NCI-H1694 treated with DMSO at 0.1 percent for 48 hours (cell line): ENCODE measurements around the gene PWWP2A.
A peak's percentile ranks its signal among the peaks of the same experiment; 100 is the strongest.
"Not testable (repeated sequence)": the region's sequence is repeated elsewhere in the genome, so short reads cannot be mapped to it uniquely, and the experiment has no call there.

Source experiments
- DNase-seq: peaks from one replicate; lab custom pipeline; 2025; lab: John Stamatoyannopoulos, UW

Gene PWWP2A, protein sequence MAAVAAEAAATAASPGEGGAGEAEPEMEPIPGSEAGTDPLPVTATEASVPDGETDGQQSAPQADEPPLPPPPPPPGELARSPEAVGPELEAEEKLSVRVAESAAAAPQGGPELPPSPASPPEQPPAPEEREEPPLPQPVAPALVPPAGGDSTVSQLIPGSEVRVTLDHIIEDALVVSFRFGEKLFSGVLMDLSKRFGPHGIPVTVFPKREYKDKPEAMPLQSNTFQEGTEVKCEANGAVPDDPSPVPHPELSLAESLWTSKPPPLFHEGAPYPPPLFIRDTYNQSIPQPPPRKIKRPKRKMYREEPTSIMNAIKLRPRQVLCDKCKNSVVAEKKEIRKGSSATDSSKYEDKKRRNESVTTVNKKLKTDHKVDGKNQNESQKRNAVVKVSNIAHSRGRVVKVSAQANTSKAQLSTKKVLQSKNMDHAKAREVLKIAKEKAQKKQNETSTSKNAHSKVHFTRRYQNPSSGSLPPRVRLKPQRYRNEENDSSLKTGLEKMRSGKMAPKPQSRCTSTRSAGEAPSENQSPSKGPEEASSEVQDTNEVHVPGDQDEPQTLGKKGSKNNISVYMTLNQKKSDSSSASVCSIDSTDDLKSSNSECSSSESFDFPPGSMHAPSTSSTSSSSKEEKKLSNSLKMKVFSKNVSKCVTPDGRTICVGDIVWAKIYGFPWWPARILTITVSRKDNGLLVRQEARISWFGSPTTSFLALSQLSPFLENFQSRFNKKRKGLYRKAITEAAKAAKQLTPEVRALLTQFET

DNA sequence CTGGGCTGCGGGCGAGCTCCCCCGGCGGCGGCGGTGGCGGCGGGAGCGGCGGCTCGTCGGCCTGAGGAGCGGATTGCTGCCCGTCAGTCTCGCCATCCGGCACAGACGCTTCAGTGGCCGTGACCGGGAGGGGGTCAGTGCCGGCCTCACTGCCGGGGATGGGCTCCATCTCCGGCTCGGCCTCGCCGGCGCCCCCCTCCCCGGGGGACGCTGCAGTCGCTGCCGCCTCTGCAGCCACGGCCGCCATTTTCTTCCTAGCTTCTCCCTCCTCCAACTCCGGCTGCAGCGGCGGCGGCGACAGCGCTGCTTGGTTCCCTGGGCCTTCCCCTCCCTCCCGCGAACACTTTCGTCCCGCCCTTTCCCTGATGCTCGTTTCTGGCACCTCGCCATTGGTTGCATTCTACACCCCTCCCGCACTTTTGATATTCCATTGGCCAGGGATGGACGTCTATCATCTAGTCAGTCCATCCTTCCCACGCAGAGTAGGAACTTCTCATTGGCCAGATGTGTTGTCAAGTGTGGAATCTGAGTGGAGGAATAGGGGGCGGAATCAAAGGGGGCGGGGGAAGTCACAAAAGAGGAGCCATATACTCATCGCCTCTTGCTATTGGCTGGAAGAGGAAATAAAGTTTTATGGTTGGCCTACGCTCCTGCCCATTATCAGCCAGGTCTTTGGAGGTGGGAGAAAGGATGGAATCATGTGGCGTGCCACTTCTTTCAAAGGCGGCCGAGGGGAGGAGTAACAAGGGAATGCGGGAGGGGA lies at the start of gene PWWP2A:
PWWP2A (minus strand) TSS at position 309 of the 763 bp plus-strand sequence; CDS start at position 247, 62 bp downstream.
- DNase-seq: peak; percentile 98

DNA sequence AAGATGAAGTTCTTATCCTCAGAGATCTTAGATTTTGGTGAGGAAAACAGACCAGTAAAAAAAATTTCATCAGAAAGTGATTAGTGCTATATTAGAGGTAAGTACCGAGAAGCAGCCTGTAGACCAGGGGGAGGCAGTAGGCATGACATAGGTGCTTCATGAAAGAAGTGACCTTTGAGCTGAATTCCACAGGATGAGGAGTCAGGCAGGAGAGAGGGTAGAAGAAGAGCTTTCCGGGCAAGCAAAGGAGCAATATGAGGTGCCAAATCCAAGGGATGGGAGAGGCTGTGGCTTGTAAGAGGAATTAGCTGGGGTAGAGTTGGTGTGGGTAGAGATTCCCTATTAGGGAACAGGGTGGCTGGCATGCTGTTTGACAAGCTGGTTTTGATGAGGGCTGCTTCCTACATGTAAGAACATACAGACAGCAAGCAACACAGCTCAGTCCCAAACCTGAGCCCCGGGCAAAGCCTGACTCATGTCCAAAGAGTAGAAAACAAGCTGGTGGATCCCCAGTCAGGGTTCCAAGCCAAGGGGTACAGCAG lies 48.4 kb upstream of the PWWP2A start:
- DNase-seq: no peak

DNA sequence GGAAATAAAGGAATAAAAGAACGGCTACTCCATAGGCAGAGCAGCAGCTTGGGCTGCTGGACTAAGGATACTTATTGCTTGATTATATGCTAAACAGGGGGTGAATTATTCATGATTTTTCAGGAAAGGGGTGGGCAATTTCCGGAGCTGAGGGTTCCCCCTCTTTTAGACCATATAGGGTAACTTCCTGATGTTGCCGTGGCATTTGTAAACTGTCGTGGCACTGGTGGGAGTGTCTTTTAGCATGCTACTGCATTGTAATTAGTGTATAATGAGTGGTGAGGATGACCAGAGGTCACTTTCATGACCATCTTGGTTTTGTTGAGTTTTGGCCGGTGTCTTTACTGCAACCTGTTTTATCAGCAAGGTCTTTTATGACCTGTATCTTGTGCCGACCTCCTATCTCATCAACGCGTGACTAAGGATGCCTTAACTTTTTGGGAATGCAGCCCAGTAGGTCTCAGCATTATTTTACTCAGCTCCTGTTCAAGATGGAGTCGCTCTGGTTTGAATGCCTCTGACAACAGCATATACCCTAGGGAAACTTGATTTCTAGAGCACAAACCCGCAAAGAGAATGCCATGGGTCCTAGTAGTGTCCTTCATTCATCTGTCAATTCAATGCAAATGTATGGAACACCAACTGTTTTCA lies 47.8 kb upstream of the PWWP2A start:
- no peak for DNase-seq

DNA sequence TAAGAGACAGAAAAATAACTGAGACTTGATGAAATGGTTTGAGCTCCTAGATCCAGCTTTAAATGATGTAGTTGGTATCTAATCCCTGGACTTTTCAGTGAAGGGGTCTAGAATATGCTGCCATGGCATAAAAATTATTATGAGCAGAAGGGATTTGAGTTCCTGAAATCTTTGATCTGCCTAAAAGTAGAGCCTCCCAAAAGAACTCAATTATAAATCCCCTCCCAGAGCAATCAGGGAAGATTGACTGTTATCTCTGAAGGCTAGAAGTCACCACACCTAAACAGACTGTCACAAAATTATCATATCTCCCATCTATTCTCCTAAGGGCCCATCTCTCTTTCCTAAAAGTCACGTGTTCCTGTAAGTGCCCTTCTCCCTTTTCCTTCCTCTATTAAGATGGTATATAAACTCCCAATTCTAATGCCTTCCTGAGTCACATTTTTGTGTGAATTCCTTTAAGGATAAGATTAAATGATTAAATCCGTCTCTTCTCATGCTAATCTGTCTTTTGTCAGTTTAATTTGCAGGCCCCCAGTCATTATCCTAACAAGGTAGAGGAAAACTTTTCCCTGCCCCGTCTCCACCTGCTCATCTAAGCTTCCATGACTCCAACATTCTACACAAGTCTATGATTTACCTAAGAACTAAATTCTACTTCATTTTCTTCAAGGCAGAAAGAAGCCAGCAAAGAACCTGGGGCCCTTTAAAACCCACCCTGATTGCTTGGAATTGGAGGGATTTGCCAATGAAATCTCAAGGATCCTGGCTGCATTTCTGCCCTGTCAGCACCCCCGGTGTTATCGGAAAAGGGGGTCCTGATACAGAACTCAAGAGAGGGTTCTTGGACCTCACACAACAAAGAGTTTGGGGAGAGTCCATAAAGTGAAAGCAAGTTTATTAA lies 47.1 kb upstream of the PWWP2A start:
- DNase-seq: no peak

DNA sequence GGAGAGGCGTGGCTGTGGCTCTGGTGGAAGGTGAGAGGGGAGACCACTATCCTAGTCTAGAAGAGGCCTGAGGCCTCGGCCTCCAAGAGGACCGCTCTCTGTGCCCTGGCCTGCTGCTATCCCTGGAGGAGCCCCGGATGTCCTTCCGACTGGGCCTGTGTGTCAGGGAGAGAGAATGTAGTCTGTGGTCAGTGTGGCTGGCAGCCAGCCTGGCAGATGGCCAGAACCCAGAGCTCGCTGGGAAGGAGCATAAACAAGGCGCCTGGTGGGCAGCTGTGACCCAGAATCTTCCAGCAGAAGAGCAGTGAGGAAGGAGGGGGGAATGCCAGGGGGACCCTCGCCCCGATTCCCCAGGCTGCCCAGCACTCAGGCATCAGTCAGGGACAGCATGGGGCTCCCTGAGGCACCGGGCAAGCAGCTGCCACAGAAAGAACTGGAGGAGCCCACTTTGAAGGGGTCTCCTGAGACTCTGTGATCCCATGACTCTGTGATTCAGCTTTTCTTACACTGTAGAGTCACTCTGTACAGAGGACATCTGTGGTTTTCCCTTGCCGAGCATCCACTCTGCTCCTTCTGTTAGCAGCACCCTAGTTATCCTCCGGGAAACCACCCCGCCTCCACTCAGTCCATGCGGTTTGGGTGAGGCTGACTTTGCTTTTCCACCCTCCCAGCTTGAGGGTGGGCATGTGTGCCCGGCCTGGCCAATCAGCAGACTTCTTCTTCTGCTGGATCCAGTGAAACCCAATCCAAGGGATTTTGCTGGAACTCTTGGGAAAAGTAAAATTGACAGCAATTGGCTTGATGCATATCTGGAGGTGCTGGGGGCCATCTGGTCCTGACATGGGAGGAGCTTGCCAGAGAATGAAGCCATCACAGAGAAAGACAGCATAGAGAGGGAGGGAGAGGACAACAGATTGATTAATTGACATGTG lies 46.2 kb upstream of the PWWP2A start:
- DNase-seq: peak; percentile 68

DNA sequence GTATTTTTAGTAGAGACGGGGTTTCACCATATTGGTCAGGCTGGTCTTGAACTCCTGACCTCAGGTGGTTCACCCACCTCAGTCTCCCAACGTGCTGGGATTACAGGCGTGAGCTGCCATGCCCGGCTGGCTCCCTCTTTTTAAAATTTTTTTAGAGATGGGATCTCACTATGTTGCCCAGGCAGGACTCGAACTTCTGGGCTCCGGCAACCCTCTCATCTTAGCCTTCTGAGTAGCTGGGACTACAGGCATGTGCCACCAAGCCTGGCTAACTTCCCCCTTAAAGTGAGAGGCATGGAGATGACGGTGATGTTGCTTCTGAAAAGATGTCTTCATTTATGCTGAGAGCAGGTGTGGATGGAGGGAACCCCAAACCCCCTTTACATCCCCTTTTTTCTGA lies 43.7 kb upstream of the PWWP2A start:
- DNase-seq: no peak

DNA sequence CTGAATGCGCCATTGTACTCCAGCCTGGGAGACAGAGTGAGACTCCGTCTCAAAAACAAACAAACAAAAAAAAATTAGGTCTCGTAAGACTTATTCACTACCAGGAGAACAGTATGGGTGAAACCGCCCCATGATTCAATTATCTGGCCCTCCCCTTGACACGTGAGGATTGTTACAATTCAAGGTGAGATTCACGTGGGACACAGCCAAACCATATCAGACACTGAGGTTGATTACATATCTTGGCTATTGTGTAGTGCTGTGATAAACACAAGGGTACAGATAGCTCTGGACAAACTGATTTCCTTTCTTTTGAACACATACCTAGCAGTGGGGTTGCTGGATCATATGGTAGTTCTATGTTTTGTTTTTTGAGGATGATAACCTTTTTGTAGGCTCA lies 42.4 kb upstream of the PWWP2A start:
- DNase-seq: no peak

DNA sequence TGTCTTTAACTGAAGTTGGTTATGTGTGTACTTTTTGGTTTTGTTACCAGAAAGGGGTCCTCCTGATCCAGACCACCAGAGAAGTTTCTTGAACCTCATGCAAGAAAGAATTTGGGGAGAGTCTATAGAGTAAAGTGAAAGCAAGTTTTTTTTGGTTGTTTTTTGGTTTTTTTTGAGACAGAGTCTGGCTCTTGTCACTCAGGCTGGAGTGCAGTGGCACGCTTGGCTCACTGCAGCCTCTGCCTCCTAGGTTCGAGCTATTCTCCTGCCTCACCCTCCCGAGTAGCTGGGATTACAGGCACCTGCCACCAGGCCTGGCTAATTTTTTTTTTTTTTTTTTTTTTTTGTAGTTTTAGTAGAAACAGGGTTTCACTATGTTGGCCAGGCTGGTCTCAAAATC lies 41.6 kb upstream of the PWWP2A start:
- DNase-seq: not testable (repeated sequence)

DNA sequence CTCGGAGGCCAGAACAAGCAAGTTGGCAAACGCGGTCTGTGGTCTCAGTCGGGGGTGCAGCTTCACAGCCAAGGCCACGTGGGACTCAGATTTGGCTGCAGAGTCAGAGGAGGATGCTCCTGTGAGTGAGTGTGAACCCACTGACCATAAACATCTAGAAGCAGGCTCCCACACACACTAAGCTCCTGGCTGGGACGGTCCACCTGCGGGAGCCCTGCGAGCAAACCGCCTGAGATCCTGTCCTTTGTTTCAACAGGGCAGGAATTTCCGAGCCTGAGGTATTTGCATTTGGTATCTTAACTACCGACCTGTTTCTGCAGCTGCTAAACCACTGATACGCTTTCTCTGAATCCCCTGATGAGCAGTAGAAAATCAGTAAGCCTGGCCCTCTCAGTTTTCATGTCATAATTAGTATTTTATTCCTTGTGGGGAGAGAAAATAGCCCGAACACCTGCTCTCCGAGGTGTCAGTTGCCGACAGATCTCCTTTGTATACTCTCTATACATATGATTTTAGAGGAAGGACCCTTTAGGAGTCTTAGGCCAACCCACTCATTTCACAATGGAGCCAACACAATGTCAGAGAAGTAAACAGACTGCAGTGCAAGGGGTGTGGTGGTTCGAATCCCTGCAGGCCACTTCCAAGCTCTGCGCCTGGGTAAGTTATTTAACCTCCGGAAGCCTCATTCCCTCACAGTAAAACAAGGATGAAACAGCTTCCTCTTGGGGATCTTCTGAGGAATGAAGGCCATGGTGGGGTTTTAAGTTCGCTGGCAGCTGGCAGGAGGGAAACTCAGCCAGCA lies 40.9 kb upstream of the PWWP2A start:
- DNase-seq: no peak

DNA sequence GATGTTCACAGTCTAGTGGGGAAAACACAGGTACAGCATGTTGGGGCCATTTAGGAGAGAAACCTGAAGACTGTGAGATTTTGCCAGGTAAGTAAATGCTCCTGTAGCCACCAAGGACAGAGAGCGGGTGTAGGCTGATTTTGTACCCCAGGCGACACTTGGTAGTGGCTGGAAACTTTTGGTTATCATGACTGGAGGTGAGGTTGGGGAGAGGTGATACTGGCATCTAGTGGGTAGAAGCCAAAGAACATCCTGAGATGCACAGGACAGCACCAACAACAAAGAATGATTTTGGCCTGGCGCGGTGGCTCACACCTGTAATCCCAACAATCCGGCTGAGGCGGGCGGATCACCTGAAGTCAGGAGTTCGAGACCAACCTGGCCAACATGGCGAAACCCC lies 38.8 kb upstream of the PWWP2A start:
- DNase-seq: no peak

DNA sequence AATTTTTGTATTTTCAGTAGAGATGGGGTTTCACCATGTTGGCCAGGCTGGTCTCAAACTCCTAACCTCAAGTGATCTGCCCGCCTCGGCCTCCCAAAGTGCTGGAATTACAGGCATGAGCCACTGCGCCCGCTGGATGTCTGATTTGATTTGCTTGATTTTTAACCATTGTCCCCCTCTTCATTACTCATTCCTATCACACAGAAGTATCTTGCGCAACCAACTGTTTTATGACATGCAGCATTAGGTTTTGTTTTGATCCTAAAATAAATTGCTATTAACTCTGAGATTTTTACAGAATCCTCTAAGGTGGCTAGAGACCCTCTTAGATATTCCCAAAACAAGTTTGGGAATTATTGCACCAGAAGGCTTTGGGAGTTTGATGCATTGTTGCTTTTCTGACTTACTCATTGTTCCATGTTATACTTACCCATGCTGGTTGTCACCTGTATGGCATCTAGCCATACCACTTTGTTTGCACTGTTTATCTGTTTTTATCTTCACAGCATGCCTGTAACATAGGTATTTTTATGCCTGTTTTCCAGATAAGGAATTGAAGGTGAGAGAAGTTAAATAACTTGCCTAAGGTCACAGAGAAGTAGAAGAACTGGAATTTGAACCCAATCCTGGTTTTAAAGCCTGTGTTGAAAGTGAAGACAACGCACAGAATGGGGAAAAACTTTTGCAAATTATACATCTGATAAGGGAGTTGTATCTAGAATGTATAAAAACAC lies 35.9 kb upstream of the PWWP2A start:
- no peak for DNase-seq

DNA sequence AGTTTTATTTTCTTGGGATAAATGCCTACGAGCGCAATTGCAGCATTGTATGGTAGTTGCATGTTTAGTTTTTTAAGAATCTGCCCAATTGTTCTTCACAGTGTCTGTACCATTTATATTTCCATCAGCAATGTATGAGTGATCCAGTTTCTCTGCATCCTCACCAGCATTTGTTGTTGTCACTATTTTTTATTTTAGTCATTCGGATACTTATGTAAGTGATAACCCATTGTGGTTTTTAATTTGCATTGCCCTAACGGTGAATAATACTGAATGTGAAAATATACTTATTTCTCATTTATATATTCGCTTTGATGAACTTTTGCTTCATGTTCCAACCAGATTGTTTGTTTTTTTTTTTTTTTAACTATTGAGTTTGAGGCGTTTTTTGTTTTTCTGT lies 33.7 kb upstream of the PWWP2A start:
- no peak for DNase-seq

DNA sequence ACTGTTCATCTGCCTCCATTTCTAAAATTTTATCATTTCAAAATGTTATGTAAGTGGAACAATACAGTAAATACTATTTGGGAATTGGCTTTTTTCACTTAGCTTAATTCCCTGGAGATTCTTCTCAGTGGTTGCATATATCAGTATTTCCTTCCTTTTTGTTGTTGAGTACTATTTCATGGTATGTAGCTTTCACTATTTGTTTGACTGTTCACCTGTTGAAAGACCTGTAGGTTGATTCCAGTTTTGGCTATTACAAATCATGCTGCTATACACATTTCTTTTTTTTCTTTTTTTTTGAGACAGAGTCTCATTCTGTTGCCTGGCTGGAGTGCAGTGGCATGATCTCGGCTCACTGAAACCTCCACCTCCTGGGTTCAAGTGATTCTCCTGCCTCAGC lies 33.0 kb upstream of the PWWP2A start:
- DNase-seq: no peak

DNA sequence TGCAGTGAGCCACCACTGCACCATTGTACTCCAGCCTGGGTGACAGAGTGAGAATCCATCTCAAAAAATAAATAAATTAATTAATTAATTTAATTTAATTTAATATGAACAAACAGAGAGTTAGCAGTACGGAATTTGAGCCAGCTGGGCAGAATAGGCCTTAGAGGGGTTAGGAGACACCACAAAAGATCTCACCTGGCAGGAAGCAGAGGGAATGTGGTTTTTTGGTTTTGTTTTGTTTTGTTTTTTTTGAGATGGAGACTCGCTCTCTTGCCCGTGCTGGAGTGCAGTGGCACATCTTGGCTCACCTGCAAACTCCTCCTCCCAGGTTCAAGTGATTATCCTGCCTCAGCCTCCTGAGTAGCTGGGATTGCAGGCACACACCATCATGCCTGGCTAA lies 31.8 kb upstream of the PWWP2A start:
- no peak for DNase-seq

DNA sequence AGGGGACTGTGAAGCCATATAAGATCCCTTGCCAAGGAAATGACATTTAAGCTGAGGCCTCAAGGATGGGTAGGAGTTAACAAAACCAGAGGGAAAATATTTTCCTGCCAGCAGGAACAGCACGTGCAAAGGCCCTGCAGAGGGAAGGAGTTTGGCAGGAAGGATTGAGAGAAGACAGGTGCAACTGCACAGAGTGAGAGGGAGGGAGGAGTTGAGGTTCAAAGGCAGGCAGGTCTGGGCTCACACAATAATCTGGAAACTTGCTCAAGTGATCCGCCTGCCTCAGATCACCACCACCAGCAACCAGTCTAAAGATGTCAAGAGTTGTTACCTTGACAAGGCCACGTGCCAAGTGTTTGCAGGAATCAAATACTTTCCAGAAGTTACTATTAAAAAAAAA lies 31.1 kb upstream of the PWWP2A start:
- no peak for DNase-seq

DNA sequence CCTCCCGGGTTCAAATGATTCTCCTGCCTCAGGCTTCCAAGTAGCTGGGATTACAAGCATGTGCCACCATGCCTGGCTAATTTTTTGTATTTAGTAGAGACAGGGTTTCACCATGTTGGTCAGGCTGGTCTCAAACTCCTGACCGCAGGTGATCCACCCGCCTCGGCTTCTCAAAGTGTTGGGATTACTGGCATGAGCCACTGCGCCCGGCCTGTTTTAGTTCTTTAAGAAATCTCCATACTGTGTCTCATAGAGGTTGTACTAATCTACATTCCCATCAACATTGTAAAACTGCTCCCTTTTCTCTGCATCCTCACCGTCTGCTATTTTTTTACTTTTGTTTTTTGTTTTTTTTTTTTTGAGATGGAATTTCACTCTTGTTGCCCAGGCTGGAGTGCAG lies 25.2 kb upstream of the PWWP2A start:
- not testable (repeated sequence) for DNase-seq

DNA sequence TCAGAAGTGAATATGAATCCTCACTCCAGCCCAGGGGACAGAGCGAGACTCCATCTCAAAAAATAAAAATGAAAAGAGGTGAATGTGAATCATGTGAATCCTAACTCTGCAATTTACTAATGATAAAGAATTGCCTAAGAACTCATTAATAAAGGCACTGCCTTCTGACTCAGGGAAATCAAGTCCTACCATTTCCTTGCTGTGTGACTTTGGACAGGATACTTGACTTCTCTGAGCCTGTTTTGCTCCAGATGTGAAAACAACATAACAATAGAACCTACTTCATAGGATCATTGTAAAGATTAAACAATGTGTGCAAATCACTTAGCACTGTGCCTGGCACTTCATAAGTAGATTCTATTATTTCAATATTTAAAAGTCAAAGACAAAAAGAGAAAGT lies 15.1 kb upstream of the PWWP2A start:
- DNase-seq: no peak

DNA sequence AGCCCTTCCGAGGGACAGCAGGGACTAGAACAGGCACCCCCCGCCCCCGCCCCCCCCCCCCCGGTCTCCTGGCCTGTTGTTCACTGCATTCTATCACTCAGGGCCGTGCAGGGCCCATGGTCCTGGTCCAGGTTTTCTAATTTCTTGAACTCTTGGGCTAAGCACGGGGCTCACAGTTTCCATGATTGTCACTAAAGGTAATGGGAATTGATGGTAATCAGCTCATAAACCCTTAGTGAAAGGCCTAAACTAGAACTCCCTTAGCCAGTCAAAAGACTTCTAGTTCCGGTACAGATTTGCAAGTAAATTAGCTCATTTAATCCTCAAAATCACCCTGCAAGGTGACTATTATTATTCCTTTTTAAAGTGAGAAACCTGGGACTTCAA lies 14.7 kb upstream of the PWWP2A start:
- DNase-seq: no peak
